GM18498 (cell line): Measurements from ENCODE around the gene HSD17B1.
"Not testable (repeated sequence)": the region's sequence is repeated elsewhere in the genome, so short reads cannot be mapped to it uniquely, and the experiment has no call there.

Source experiments
- ATAC-seq: cut with Tn5 transposase; IDR thresholded peaks from one replicate; pipeline ENCODE4 v1.9.1; 2021; ENCODE audit warnings: mild to moderate bottlenecking, moderate library complexity; ENCODE audit not compliant: unreplicated experiment

The HSD17B1 gene, protein sequence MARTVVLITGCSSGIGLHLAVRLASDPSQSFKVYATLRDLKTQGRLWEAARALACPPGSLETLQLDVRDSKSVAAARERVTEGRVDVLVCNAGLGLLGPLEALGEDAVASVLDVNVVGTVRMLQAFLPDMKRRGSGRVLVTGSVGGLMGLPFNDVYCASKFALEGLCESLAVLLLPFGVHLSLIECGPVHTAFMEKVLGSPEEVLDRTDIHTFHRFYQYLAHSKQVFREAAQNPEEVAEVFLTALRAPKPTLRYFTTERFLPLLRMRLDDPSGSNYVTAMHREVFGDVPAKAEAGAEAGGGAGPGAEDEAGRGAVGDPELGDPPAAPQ

DNA sequence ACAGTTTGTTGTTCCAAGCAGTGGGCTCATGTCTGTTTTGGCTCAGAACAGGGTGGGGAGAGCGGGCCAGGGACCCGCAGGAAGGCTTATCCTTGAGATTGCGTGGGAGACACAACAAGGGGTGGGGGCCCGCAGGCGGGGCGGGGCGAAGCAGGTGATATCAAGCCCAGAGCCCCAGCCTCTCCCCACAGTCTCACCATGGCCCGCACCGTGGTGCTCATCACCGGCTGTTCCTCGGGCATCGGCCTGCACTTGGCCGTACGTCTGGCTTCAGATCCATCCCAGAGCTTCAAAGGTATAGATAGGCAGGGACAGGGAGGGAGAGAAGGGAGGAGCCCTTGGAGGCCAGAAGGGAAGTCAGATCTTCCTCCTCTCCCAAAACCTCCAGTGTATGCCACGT, at the start of gene HSD17B1:
HSD17B1 (plus strand) TSS at position 188 of the 400 bp plus-strand sequence; CDS start at position 199, 11 bp downstream.
- not testable (repeated sequence) for ATAC-seq

GRCh38 chr17:42502926-42503325, 49.8 kb upstream of the HSD17B1 start:
- ATAC-seq = no peak

DNA sequence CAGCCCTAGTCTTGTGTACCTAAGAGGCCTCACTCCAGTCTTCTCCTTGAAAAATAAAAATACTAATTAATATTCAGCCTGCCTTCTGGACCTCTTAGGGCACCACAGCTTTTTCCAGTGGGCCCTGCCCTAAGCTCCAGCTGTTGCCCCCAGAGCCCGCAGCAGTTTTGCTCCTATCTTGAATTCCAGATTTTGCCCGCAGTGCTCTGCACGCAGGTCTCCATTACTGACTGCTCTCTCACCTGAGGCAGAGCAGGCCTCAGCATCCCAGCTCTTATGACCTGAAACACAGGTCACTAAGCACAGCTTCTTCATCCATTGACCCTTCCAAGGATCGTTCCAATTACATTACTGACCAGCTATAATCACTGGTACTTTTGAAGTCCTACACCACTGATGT, 45.1 kb upstream of the HSD17B1 start:
- no peak for ATAC-seq

DNA sequence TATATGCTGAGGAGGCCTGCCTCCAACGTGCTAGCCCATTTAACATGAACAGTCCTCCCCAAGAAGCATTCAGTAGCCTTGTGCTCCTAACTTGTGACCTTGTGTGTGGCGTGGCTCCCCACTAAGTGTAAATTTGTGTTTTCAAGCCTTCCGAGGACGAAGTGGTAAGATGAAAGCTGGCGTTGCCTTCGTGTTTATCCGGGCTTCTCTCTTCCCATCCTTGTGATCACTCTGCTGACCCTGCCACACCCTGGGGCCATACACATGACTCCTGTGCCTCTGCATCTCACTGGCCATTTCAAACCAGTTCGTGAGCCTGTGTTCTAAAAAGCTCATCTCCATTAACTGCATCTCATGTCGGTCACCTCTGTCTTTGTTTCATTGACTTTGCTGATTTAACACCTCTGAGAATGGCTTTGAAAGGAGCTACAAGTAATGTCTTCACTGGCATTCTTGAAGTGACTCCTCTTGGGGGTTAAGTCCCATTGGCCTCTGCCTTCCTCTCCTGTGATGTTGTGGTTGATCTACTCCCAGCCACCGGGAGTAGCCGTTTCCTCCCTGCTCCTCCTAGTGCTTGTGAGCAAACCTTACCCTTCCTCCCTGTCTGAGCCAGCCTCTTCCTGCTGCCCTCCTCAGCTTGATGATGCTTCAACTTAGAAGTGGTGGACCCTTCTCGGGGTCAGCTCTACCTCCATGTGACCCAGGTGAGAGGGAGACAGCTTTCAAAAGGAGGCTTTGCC, 44.1 kb upstream of the HSD17B1 start:
- ATAC-seq = no peak

- ATAC-seq = no peak
These were observed 43.3 kb upstream of the HSD17B1 start for GRCh38 chr17:42509409-42509808.

- ATAC-seq = no peak
These were observed 42.9 kb upstream of the HSD17B1 start for GRCh38 chr17:42509841-42510240.

DNA sequence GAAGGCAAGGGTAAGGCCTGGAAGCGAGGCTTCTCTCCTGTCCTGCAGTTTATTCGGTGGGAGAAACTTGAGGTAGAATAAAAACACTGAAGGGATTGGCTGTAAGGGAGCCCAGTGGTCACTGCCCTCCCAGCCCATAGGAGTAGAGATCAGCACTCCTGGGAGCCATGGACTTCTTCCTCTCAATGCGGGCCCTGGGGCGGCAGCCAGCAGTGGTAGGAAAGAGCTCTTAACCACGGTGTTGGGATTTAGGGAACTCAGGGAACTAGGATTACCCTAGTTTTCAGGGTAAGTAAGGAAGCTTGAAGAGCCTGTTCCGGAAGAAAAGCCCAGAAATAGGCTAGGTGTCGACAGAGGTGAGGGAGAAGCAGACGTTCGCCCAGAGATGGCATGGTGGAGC, 40.5 kb upstream of the HSD17B1 start:
- no peak for ATAC-seq

DNA sequence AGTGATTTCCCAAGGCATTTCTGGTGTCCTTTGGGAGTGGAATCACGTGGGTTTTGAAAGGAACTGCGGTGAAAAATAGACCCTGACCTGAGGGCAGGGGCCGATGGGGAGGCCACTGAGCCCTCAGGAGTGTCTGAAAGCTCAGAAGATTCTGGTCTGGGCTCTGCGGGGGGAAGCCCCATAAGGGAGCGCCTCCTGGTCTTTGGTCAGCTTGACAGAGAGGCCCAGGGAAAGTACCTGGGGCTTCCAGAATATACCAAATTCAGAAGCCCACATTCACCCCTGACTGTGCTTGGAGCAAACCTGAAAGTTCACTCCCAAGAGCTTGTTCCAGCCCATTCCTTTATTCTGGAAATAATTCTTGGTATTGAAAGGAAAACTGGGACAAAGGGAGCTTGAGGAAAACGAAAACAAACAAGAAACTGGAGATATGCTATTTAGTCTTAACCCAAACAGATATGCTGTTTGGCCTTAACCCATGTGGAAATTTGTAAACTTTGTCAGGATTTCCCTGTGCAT, 39.9 kb upstream of the HSD17B1 start:
- ATAC-seq = no peak

- ATAC-seq = no peak
These were observed 39.0 kb upstream of the HSD17B1 start for GRCh38 chr17:42513686-42514085.

GRCh38 chr17:42514279-42514678, 38.4 kb upstream of the HSD17B1 start:
- ATAC-seq = no peak

GRCh38 chr17:42514867-42515266, 37.9 kb upstream of the HSD17B1 start:
- ATAC-seq = no peak

DNA sequence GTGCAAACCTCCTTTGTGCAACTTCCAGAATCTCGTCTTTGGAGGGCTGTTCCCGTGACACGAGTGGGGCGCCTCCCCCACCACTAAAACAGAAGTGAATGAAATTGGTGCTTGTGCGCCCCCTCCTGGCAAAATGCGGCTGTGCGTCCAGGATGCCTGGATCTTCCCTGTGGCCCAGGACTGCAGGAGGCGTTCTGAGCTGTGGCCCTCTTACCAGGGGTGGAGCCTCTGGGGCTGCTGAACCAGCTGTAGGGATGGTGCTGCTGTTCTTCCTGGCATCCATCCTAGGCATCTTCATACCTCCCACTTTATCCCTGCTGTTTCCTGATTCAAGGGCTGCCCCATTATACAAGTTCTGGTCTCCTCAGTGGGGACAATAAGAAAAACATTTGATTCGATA, 35.2 kb upstream of the HSD17B1 start:
- no peak for ATAC-seq

- no peak for ATAC-seq
These were observed 34.5 kb upstream of the HSD17B1 start for GRCh38 chr17:42518046-42518754.

- no peak for ATAC-seq
These were observed 33.8 kb upstream of the HSD17B1 start for GRCh38 chr17:42518755-42519545.

DNA sequence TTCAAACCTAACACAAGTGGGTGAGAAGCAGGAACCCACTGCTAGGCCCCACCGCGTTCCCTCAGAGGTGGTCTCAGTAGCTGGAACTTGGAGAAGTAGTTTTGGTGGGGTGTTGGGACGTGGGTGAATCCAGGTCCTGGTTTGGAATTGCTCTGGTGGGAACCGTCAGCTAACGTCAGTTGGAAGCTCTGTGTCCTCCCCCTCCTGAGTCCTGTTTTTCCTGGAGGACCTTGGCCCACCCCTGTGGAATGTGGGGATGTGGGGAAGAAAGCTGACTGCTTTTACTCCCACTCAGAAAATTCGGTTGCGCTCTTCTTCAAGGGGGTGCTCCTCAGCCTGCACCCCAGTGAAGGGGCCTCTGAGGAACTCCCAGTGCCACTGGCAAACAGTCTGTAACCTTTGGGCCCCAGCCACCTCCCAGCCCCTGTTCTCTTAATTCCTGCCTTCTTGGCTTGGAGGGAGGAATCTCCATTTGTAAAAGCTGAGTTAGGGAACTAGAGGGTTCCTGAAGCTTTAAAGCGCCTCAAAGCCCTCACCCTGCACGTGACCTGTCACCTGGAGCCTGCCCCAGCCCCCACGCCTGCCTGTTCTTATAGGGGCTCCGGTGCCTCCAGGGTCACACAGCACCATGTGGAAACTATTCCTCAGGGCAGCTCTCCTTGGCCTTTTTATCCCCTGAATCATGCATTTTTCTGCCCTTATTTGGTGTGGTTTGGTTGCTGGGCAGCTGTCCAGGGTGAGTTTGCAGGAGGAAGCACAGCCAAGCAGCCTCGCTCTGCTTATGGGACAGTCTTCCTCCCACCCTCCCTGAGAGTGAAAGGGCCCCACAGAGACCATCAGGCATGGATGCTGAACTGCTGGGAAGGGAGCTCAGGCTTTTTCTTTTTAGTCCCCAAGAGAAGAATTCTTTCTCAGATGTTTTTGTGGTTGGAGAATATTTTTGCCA, 32.9 kb upstream of the HSD17B1 start:
- no peak for ATAC-seq

DNA sequence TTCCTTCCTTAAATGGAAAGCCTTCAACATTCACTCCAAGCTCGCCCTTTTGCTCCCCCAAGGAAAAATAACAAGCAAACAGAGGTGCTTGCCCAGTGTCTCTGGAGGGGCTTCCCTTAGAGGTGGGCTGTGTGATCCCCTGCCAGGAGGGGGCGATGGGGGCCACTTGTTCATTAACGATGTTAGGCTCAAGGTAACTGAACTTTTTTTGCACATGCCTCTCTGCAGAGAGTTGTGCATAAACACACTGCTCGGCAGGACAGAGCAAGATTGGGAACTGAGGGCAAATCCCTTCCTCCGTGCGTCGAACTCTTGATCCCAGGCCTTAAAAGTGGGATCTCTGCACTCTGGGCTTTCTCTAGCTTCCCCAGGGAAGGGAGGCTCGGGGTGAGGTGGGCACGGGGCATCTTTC, 32.2 kb upstream of the HSD17B1 start:
- no peak for ATAC-seq

DNA sequence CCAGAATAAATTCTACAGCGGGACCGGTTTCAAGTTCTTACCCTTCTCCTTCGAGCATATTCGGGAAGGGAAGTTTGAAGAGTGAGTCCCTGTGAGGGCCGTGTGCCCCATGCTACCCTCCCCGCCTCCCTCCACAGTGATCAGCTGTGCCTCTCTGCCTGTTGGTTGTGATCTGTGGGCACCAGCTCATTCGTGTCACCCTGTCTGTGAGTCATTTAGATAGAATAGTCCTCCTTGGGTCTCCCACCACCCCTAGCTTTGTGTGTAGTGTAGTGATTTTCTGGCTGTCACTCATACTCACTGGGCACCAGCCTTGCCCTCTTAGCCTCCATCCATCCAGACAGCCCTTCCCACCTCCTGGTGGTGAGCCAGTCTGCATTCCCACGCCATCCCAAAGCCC, 31.7 kb upstream of the HSD17B1 start:
- ATAC-seq = no peak

DNA sequence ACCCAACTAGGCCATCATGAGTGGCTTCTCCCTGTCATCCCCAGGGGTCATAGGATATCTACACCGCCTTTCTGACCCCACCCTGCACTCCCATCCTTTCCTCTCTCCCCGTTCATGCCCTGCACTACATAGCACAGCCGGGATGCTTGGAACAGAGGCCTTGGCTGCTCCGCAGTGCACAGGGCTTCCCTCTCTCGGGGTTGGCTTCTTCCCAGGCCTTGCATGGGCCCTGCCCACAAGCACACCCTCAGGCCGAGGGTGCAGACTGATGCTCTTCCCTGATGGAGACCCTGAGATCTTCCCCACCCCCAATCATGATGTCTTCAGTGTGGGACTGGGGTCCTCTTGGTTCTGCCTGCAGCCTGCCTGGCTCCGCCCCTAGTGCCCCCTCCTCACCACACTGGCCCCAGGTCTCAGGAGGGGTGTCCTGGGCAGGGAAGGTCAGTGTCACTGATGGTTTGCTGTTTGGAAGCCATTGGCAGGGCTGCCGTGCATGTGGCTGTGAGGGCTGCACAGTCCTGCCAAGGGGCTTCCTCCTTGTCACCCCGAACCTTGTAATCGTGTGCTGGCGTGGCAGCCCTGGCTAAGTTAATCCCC, 31.0 kb upstream of the HSD17B1 start:
- ATAC-seq = no peak

- ATAC-seq = no peak
These were observed 30.4 kb upstream of the HSD17B1 start for GRCh38 chr17:42522263-42522790.
